ENCODE data around the gene POLR1D.

Gene POLR1D

DNA sequence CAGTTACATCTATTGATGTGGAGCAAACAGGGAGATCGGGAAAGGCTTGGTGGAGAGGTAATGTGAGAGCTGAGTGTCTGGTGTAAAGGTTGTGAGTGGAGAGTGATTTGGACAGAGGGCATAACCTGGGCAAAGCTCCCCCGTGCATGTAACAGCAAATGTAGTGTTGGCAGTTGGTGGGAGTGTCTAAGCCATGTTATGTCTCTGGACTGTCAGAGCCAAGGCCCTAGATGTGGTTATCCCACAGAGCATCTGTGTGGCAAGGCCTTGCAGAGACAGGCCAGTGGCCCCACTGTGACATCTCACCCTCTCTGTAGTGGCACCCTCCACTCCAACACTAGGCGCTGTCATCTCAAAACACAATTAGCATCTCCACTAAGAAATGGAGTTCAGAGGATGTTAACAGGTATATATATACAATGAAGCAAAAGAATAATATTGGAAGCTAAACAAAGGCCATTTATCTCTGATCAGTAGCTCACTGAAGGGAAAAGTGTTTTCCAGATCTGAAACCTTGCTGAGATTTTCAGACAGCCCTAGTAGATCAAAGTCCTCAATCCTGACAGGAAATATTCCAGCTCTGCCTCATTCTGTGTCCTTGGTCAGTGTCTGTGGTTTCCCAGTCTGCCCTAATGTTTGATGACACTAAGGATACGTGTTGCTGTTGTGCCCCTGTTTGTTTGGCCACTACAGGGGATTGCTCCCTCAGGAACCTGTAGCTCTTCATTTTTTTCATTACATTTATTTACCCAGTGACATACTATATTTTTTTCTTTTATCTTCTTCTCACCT is 20.2 kb downstream of the POLR1D start:
- no peak for DNase-seq

DNA sequence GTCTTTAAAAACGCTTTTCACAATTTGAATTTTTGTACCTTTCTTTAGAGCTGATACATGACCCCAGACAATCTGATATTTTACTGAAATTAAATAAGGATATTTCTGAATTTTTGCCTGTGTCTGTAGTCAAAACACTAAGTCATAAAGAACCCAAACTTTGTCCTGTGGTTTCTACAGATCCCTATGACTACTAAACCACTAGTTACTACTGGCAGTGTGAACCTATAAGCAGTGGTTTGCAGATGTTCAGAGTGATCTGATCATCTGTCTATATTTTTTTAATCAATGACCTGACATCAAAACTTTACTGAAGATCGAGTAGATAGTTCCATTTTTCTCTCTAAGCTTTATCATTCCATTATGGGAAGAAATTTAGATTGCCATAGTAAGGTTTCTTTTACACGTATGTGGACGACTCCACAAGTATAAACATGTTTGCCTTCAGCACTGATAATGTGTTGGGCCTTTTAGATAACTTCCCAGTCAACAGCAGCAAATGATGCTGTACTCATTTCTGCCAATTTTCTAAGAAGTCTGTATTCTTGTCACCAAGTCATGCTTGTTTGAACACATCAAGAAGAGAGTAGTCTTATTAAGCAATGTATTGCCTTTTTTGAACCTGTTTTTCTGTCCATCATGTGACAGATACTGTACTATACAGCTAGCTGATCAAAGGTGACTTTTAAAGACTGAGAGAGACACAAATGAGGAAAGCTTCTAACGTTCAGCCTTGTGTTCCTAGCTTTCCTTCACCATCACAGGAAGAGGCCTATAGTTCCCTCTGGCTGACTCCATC is 21.8 kb downstream of the POLR1D start:
- no peak for DNase-seq

DNA sequence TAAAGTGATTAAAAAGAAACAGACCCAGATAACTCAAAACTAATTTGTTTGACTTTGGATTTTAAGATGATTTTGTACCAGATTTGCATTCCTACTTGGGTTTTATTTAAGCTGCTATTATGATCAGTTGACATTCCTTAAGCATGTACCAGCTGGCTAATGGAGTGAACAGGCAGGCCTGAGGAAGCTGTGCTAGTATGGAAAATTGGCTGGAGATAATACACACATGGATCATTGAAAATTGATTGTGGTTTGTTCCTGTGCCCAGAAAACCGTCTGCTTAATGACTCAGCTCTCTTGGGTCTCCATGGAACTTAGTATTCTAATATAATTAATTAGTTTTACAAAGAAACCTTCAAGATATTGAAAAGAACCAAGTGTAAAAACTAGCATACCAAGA is 22.6 kb downstream of the POLR1D start:
- DNase-seq = no peak

DNA sequence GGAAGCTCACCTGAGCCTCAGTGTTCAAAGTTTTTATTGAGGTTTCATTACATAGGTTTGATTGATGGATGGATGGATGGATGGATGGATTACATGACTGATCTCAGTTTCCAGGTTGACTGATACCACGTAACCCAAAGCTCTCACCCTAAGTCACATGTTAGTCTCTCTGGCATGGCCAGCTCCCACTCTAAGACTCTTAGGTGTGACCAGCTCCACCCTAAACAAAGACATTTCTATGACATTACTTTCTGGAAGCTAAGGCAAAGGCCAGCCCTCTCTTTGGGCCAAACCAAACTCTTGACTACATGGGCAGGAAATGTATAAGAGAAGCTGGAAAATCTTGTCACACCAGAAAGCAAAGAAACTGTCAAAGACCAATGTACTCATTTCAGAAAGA is 28.6 kb downstream of the POLR1D start:
- DNase-seq = no peak

DNA sequence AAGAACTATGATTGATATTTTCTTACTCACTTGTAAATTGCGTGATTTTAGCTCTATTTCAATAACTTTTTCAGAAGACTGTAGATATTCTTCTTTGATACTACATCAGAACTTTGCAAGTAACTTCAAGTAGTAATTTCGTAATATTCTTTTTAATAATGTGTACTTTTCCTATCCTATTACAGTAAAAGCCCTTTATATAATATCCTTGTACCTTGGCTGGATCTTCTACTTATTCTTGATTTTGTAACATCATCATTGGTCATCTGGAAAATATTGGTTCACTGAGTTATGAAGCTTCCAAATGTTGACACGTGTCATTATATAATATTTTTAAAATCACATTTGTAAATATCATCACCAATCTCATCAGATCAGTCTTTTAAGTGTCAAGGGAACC is 32.4 kb downstream of the POLR1D start:
- no peak for DNase-seq

DNA sequence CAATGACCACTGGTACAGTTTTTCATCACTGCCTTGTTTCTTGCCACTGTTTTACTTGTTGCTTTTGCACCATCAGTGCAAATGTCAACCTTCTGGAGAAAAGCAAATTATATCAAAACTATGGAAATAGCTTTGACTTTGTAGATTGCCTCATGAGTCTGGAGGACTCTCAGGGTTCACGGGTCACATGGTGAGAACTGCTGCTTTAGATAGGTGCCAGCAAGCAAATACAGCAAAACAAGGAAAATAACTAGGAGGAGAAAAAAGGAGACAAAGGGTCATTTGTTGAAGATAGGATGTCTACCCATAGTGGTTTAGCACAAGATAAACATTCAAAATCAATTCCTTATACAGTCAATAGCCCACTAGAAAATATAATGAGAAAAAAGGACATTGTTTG is 33.1 kb downstream of the POLR1D start:
- no peak for DNase-seq

DNA sequence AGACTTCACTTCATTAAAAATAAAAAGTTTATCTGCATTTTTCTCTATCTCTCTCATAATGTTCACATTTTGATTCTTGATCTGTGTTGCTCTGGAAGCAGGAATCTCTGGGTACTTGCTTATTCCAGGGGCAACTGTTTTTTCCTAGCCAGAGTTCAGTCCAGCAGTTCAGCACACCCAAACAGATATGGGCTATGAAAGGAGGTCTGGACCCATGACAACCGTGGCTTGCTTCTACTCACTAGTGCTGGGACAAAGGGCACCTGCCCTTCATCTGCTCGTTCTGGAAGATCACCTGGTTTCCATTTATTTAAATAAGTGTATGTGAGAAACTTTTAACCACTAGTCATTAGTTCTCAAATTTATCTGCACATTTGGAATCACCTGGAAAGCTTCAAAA is 36.0 kb downstream of the POLR1D start:
- DNase-seq = no peak

DNA sequence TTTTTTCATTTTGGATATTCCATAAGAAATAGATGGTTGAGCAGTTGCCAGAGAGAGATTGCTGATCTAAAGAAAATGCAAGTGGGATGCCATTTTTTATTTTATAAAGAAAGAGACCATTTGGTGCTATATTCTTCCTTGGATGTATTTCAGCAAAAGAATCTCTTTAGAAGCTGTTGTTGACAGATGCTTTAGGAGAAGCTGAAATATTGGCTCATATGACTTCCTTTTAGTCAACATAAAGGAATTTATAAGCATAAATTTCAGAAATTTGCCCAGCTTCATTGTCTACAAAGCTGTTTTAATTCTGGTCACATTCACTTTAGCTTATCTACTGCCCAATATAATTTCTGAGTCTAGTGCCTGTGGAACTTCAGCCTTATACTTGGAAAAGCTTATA is 36.9 kb downstream of the POLR1D start:
- DNase-seq = no peak

DNA sequence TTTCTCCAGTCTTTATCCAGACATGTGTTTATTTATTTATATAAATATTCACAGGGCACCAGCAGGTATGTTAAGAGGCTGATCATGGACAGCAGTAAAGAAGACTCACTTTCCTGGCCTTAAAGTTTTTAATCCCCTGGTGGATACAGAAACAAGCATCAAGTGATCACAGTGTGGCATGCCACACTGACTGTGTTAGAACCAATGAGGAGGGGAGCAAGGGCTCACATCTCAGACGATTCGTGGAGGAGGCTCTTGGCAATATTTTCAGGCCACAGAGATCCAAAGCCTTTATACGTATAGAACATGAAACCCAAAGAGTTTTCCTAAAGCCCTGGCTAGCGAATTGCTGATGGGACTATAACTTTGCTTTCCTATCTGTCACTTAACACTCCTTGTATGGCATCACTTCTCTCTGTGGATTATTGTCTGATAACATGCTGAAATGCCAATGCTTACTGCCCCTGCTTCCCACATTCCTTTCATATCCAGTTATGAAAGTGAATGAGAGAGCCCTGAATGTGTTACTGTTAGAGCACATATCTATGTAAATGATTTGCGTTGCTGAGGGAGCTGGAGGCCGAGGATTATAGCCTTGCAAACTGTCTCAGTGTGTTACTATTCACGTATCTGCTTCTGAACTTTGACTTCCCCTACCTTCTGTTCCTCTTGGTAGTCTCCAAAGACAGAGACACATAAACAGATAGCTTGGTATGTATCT is 37.6 kb downstream of the POLR1D start:
- DNase-seq = no peak

DNA sequence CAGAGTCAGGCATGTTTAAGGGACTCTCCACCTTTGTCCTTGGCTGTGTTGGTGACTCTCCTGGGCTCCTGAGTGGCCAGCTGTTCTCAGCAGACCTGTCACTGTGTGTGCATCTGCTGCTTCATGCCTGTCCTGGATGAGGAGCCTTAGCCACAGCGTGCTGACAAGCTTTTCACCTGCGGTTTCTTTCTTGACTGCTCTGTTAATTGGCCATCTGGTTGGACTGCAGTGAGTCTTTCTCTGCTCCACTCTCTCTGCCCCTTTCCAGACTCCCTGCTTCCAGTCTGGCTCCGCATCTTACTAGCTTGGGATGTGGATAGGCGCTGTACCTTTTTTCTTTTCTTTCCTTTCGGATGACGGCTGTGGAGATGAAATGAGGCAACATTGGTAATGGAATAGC is 38.8 kb downstream of the POLR1D start:
- peak; percentile 40 to 51 for DNase-seq

DNA sequence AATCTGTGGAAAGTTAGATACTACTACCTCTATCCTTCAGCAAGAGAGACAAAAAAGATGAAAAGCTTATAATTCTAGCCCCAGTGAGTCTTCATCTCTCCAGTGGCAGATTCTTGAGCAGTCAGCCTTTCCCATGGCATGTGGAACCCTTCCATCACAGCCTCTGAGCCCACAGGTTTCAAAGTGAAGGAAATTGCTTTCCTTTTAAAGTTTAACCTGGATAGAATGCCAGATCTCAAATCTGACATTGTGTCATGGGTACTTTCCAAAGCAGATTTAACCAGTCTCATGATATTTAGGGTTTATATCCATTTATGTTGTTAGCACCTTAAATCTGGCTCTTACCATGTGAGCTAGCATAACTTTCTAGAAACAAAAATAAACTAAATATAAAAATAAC is 39.3 kb downstream of the POLR1D start:
- DNase-seq = no peak

DNA sequence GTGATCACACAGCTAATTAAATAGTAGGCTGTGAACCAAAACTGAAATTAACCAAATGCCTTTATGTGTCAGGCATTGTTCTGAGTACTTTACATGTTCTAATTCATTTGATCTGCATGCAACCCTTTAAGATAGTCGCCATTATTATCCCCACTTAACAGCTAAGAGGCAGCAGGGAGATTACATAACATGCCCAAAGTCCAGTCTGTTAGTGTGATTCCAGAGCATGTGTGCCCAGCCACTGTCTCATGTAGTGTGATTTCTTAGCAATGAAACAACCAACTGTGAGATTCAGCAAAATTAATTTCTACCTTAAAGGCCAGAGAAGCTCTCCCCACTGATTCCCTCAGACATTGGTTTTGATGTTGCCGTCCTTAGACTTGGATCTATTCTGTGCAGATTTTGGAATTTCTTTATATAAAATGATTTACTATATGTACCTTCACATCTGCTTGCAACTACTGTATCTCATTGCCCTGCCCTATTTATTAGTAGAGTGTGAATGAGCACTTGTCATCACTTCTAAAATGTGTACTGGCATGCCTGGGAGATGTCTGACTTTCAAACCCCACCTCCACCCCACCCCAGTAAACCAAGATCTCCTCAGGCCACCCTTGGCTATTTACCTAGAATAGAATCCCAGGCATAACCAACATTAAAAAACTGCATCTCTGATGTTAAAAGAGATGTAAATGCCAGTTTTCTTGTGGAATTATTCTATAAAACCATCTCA is 41.2 kb downstream of the POLR1D start:
- no peak for DNase-seq

DNA sequence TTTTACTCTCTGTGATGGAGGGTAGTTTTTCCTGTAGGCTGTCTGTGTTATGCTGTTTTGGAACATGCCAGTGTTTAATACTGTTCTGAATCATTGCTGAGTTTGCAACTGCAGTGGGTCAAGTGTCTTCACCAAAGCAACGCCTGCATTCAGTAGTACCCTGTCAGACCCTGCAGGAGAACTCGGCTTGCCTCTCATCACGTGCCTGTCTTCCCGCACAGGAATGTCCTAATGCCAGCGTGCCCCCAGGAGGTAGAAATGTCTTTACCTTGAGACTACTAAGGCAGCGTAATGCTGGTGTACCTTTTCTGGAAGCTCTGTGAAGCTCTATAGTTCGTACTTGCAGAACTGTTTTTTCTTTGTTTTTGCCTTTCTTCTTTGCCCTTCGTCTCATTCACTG is 42.3 kb downstream of the POLR1D start:
- no peak for DNase-seq

DNA sequence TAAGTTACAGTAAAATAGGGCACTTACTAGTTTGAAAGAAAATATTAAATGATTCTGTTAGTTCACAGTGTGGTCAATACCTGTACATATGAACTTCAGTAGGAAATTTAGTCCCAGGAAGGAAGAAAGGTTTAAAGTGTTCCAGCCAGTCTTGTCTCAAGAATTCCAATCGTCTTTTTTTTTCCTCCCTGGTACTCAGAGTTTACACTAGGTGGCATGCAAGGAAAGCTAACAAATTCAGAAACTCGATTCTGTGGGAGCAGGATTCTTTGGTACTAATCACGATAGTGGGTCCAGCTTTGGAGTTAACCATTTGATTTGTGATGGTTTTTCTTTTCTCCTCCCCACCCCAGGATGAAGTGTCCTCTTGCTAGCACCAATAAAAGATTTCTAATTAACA is 43.6 kb downstream of the POLR1D start:
- DNase-seq = no peak

DNA sequence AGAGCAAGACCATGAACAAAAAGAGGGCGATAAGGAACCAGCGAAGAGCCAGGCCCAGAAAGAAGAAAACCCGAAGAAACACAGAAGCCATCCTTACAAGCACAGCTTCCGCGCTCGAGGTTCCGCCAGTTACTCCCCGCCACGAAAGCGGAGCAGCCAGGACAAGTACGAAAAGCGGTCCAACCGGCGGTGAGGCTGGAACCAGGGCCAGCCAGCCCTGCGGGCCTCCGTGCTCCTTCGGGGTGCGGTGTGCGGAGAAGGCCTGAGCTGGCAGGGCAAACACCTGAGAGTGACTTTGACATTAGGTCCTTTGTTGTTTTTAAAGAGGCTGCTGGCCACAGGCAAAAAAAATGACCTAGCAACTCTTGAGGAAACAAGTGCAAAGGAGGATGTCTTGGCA is 44.1 kb downstream of the POLR1D start:
- DNase-seq = no peak

DNA sequence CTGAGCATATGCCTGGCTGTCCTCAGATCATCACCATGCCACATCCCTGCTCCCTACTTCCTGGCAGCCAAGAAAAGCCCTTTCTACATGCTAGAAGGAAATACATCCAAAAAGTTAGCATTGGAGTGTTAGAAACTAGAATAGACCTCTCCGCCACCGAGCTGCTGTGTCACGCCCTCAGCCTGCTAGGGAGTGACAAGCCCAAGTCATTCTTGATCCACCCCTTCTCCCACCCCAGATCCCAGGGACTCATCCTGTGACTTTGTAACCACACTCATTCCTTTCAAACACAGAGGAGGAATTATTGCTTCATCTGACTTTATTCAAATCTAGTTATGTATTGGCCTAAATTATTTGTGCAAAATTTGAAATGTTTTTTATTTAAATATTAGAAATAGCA is 45.3 kb downstream of the POLR1D start:
- DNase-seq = no peak

DNA sequence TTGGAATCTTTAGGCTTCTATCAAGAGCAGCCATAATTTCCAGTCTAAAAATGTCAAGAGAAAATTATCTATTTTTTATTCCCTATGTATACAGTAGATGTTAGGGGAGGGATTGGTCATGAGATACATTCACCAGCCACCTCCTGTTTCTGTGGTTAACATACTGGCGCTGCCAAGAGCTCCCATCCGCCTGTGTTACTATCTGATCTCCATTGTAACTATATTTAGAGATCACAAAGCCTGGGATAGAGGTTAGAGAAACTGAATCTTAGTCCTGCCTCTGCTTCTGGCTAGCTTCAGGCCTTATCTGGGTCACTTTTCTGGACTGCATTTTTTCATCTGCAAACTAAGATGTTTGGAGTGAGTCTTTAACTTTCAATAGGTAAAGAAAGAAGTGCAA is 46.3 kb downstream of the POLR1D start:
- DNase-seq = no peak

DNA sequence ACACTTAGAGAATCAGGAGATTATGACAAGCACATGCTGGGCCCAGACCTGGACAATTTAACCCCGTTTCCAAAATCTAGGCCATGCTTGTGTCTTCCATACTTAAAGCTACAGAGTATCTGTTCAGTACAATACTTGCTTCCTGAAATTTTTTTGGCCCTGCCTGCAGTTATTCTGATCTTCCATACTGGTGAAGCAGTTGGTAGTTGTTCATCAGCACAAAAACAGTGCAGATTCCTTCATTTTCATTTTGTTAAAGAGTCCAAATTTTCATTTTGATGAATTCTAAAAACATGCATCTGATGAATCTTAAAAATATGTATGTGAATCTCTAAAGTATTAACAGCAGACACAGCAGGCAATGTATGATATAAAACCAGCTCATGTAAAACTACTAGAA is 49.2 kb downstream of the POLR1D start:
- DNase-seq = no peak

DNA sequence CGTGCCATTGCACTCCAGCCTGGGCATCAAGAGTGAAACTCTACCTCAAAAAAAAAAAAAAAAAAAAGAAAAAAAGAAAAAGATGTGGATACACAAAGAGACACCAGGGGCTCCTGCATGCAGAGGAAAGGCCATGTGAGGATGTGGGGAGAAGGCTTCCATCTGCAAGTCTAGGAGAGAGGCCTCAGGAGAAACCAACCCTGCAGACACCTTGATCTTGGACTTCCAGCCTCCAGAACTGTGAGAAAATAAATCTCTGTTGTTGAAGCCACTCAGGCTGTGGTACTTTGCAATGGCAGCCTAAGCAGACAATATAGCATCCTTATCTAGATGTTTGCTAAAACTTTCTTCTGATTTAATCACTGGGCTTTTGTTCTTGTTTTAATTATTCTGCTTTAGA is 50.3 kb downstream of the POLR1D start:
- no peak for DNase-seq
